Measurements from ENCODE around the gene EFR3B.

GRCh38 chr2:25198209-25198525 is 156.3 kb downstream of the EFR3B start:
- TF ChIP-seq CSDC2 (CRISPR knock-in tag; IDR thresholded peaks at IDR 0.05): no peak
- no peak for TF ChIP-seq ISL1 (CRISPR knock-in tag; IDR thresholded peaks at IDR 0.05)
- no peak for TF ChIP-seq TOX (CRISPR knock-in tag; IDR thresholded peaks at IDR 0.05; ENCODE audit: borderline replicate concordance)
- TF ChIP-seq PATZ1 (CRISPR knock-in tag; IDR thresholded peaks at IDR 0.05; ENCODE audit: borderline replicate concordance): no peak
- no peak for TF ChIP-seq PPARA (CRISPR knock-in tag; IDR thresholded peaks at IDR 0.05; ENCODE audit: borderline replicate concordance)
- TF ChIP-seq SNAI2 (CRISPR knock-in tag; IDR thresholded peaks at IDR 0.05): no peak
- no peak for TF ChIP-seq ESRRG (CRISPR knock-in tag; IDR thresholded peaks at IDR 0.05)
- TF ChIP-seq ZNF565 (CRISPR knock-in tag; conservative IDR thresholded peaks at IDR 0.05; ENCODE audit: low read depth): no peak
- TF ChIP-seq ZFP3 (CRISPR knock-in tag; IDR thresholded peaks at IDR 0.05): no peak
- TF ChIP-seq TCF4 (CRISPR knock-in tag; IDR thresholded peaks at IDR 0.05; ENCODE audit: borderline replicate concordance): no peak

All from SK-N-SH treated with all-trans-retinoic acid at 6 μM for 48 hours (cell line).